GM21526 (cell line): ENCODE data around the gene TRIM62.

ENCODE experiments used
- ATAC-seq: cut with Tn5 transposase; IDR thresholded peaks from one replicate; pipeline ENCODE4 v1.9.1; 2021; ENCODE audit warnings: moderate library complexity; ENCODE audit not compliant: unreplicated experiment, low FRiP score

Gene TRIM62

DNA sequence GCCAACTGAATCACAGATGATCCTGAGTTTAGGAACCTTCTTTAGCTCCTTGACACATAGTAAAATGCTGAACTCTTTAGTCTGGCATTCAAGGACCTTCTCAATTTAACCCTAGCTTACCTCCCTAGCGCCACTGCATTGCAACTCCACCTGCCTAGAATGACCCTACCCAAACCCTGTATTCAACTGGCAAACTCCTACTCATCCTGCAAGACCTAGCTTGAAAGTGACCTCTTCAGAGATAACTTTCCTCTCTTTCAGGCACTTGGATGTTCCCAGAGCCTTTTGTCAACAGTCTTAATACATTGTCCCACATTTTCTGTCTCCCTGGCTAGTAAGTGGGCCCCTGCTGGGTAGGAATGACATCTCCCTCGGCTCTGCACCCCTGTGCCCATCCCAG lies 19.7 kb downstream of the TRIM62 start:
- ATAC-seq: no peak

- ATAC-seq: no peak
Observed at GRCh38 chr1:33161061-33161681, 20.7 kb downstream of the TRIM62 start.

- no peak for ATAC-seq
Observed at GRCh38 chr1:33159577-33159976, 22.3 kb downstream of the TRIM62 start.

- ATAC-seq: no peak
Observed at GRCh38 chr1:33158366-33158765, 23.5 kb downstream of the TRIM62 start.

- ATAC-seq: no peak
Observed at GRCh38 chr1:33157131-33157530, 24.7 kb downstream of the TRIM62 start.

- no peak for ATAC-seq
Observed at GRCh38 chr1:33155877-33156538, 25.8 kb downstream of the TRIM62 start.

GRCh38 chr1:33153650-33154049 lies 28.2 kb downstream of the TRIM62 start:
- ATAC-seq: no peak

- no peak for ATAC-seq
Observed at GRCh38 chr1:33152685-33153432, 29.0 kb downstream of the TRIM62 start.

GRCh38 chr1:33151116-33151515 lies 30.7 kb downstream of the TRIM62 start:
- no peak for ATAC-seq

GRCh38 chr1:33150522-33150921 lies 31.3 kb downstream of the TRIM62 start:
- no peak for ATAC-seq

- ATAC-seq: no peak
Observed at GRCh38 chr1:33149453-33150190, 32.2 kb downstream of the TRIM62 start.

DNA sequence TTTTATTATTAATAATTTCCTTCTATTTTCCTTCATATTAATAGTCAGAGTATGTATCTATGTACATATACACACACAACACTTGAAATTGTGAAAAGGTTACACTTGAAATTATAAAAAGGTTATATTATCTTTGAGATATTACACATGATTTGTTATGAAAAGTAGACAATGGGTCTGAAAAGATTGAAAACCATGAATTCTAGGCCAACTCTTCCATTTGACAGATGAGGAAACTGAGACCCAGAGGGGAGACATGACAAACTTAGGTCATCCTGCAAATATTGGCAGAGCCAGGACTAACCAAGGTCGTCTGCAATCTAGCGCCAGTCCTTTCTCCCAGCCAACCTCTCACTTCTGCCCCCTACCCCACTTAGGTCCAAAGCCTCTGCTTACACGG lies 33.2 kb downstream of the TRIM62 start:
- no peak for ATAC-seq

- ATAC-seq: no peak
Observed at GRCh38 chr1:33147997-33148314, 33.9 kb downstream of the TRIM62 start.

GRCh38 chr1:33147275-33147996 lies 34.4 kb downstream of the TRIM62 start:
- ATAC-seq: no peak

GRCh38 chr1:33146003-33146402 lies 35.8 kb downstream of the TRIM62 start:
- ATAC-seq: no peak

DNA sequence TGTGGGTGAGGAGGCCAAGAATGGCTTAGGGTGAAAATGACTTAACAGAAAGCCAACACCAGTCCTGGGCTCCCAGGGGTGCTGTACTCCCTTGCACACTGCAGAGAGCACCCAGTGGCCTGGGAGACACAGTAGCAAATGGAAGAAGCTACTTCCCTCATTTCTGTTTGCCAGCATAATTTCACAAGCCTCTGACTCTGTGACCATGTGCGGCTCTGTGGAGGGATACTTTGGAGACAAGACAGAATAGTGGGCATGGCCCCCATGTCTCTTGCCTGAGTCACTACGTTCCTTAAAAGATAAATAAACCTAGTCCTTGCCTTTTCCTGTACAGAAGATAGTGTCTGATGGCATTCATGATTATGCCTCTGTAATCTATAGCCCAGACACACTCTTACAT lies 38.1 kb downstream of the TRIM62 start:
- no peak for ATAC-seq

GRCh38 chr1:33143176-33143575 lies 38.7 kb downstream of the TRIM62 start:
- no peak for ATAC-seq

DNA sequence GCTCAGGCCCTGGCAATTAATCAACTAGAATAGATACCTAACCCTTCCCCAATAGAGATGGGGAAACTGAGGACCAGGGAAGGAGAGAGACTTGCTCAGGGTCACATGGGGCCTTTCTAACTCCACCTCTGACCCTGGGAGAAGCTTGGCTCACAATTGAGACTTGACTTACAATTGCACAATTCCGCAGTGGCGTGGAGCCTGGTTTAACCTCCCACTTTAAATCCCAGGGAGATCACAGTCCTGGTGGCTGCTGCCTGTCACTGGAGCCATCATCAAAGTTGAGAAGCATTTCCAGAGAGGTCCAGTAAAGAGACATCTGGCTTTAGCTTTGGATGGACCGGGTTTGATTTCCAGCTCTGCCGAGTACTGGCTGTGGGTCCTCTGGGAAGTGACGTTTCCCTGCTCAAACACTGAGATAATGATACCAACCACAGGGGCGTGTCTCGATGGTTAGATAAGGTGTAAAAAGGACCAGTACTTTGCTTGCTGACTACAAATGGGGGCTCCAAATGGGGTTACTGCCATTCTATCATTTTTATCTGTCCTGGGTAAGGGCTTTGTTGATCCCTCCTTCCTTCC lies 39.3 kb downstream of the TRIM62 start:
- no peak for ATAC-seq

- ATAC-seq: no peak
Observed at GRCh38 chr1:33141781-33142180, 40.1 kb downstream of the TRIM62 start.

DNA sequence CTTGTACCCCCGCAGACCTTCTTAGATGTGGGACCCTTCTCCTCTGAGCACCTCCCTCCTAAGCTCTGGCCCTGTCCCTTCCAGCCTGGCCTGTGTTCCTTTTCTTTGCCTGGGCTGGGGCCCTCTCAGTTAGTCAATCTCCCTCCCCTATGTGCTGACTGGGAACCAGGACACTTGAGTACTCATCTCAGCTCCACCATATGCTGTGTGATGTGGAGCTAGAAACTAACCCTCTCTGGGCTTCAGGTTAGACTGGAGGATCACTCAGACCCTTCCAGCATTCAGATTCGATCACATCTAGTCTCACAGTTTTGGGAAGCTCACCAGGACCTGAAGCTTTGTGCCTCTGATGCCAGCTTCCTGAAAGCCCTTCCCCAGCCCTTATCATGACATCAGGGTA lies 40.6 kb downstream of the TRIM62 start:
- ATAC-seq: no peak
